ENCODE data around the gene LGMN.
"Not testable (repeated sequence)": the region's sequence is repeated elsewhere in the genome, so short reads cannot be mapped to it uniquely, and the experiment has no call there.

LGMN gene

DNA sequence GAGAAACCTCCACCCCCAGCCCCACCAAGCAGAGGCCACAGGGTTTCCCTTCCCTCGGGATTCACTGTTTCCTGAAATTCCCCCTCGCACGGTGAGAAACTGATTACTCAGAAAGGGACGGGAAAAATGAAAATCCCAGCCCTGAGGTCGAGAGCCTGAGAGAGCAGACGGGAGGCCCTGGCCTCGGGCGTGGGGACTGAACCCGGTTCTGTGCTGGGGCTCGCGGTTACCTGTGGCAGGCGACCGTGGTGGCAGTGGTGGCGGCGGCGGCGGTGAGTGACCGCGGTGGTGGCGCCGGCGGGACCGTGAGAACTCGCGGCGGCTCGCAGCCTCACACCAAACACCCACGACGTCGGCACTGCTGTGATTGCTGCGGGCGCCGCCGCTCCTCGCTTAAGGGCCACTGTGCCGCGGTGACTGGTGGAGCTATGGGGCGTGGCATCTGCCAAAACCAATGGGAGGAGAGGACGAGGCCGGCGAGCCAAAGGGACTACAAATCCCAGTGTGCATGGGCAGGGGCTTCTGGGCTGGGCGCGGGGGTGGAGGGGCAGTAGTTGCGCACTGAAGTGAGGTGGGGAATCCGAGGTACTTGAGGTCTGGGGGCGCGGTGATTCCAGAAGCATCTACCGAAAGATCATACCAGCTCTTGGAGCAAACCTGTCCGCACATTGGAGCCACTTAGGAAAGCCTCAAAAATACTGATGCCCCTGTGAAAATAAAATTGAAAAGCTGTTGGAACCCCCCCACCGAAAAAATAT, at the start of gene LGMN:
TSS of gene LGMN (minus strand) at position 369 of the 758 bp plus-strand sequence. CDS start 15,841 bp downstream, outside the sequence.
- peak; percentile 98 for DNase-seq (ENCODE audit: low spot score)

DNA sequence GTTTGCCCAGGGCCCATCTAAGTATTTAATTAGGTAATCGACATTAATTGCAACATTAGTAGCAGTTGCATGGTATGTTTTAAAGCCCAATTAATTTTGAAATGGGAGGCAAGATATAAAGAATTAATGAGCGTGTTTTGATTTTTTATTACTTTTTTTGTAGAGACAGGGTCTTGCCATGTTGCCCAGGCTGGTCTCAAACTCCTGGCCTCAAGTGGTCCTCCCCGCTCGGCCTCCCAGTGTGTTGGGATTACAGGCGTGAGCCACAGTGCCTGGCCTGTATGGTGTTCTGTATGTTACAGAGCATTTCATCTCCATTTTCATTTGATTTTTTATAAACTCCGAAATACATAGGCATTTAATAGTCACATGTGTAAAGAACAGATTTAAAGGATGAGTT, 46.5 kb upstream of the LGMN start:
- DNase-seq (ENCODE audit: low spot score): no peak

- DNase-seq (ENCODE audit: low spot score): no peak
Measured at GRCh38 chr14:92794547-92794941, 46.1 kb upstream of the LGMN start.

- peak; percentile 98 for DNase-seq (ENCODE audit: low spot score)
Measured at GRCh38 chr14:92793709-92794546, 45.5 kb upstream of the LGMN start, which contains the start of gene GOLGA5. Gene GOLGA5, plus strand, starts transcription at chr14:92794305. Its CDS starts 3,133 bp downstream, at chr14:92797438.

GRCh38 chr14:92792885-92793284, 44.5 kb upstream of the LGMN start:
- DNase-seq (ENCODE audit: low spot score): no peak

DNA sequence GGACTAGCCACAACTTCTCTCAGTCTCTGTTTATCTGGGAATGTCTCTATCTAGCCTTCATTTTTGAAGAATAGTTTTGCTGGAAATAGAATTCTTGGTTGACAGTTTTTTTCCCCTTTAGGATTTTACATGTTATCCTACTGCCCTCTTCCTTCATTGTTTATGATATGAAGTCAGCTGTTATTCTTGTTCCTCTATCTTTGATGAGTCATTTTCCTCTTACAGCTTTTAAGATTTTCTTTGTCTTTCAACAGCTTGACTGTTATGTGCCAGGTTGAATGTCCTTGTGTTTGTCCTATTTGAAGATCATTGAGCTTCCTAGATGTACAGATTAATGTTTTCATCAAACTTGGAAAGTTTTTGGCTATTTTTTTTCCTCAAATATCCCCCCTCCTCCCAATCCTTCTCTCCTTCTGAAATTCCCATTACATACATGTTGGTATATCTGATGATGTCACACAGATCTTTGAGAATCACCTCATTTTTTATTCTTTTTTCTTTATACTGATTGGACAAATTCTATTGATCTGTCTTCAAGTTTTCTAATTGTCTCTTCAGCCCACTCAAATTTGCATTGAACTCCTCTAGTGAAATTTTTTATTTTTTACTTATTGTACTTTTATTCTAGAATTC, 41.1 kb upstream of the LGMN start:
- no peak for DNase-seq (ENCODE audit: low spot score)

DNA sequence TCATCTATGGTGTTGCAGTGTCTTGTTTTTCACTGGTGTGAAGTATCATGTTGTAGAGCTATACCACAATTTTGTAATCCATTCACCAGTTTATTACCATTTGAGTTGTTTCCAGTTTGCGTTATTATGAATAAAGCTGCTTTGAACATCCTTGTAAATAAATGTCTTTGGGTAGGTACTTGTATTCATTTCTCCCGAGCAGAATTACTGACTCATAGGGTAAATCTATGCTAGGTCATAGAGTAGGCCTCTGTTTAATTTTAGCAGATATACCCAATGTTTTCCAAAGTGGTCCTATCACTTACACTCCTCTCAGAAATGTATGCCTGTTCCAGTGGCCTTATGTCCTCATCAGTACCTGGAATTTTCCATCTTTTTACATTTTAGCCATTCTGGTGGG, 39.1 kb upstream of the LGMN start:
- no peak for DNase-seq (ENCODE audit: low spot score)

DNA sequence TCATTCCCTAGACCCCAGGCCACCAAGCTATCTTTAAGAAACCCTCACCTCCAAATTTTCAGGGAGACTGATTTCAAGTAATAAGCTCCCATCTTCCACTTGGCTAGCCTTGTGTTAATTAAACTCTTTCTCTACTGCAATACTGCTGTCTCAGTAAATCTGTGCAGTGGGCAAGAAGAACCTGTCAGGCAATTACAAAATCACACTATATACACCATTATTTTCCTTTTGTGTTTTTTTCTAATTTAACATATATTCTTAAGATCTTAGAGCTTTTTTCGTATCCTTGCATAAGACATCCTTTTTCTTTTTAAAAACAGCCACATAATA, 38.0 kb upstream of the LGMN start:
- no peak for DNase-seq (ENCODE audit: low spot score)

DNA sequence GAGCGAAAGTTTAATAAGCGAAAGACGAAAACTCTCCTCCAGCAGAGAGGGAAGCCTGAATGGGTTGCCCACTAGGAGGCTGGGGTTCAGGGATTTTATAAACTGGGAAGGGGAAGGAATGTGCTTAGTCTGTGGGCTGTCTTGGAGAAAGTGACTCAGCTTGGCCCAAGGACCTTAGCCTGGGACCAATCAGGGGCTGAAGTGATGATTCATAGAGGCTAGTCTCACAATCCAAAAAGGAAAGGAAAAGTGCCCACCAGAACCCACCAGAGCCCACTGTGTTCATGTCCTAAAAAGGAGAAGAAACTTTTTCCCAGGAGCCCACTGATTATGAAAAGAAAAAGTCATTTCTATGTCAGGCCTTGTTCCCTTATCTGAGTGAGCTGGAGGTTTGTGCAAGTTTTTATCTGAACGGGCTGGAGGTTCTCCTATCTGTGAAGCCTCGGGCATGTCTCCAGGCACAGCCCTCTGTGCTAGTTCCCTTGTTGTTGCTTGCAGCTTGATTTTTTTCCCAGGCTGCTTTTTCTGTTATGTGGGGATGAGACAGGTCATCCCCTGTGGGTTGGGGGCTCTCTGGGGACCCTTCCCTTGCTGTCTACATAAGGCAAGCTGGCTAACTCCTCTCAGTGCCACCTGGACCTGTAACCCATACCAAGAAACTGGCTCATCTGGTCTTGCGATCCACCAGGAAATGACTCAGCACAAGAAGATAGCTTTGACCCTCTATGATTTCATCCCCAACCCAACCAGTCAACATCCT, 37.4 kb upstream of the LGMN start:
- no peak for DNase-seq (ENCODE audit: low spot score)

DNA sequence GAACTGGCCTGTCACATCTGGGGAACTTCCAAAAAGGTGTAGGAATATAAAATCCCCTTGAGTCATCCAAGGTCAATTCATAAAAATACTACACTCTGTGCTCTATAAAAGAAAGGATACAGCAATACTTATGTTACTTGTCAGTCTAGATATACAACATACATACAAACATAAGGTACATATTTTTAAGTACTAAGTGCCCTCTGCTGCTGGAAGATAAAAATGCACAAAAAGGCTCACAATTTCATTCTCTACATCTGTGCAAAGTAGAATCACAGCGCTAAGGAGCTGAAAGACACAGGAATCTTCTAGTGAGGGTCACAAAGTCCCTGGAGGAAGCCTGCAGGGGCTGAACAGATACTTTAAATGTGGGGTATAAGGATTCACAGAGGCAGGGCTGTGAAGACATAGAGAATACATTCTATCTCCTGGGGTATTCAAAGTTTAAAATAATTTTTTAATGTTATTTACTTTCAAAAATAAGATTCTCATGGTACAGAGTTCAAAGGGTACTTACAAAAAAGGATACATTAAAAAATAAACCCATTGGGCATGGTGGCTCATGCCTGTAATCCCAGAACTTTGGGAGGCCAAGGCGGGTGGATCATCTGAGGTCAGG, 35.5 kb upstream of the LGMN start:
- peak; percentile 51 for DNase-seq (ENCODE audit: low spot score)

DNA sequence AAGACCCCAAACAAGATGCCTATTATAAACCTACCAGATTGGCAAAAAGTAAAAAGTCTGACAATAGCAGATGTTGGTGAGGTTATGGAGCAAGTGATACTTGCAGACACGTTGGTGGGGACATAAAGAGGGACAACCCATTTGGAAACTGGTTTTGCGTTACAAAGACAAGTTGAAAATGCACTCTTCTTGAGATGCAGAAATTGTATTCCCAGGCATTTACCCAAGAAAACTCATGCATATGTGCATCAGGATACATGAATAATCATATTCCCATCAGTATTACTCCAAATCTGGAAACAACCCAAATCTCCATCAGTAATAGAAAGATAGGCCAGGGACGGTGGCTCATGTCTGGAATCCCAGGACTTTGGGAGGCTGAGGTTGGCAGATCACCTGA, 32.9 kb upstream of the LGMN start:
- DNase-seq (ENCODE audit: low spot score): no peak

DNA sequence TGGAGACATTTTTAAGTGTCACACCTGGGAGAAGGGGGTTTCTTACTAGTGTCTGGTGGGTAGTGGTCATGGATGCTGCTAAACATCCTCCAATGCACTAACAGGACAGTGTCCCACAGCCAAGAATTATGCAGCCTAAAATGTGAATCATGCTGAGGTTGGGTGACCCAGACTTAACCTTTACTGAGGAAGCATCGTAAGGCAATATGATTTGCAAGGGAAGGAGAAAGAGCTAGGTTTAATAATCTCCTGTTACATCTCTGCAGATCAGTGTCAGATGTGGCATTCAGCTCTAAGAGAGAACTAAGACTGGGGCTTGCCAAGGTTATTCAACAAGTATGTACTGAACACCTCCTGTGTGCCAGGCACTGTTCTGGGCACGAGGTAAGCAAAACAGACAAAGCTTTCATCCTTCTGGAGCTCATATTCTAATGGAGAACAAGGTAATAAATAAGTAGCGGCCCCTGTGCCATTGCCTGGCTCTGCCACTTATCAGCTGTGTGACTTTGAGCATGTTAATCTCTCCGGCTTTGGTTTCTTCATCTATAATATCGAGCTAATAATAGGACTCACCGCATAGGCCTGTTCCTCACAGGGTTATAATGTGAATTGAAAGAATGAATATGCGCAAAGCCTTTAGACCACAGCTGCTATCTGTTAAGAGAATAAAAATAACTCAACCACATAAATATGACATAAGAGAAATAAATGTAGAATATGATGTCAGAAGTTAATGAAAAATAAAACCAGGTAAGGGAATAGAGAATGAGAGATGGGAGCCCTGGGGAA, 32.2 kb upstream of the LGMN start:
- no peak for DNase-seq (ENCODE audit: low spot score)

- not testable (repeated sequence) for DNase-seq (ENCODE audit: low spot score)
Measured at GRCh38 chr14:92778868-92779565, 30.6 kb upstream of the LGMN start.

- not testable (repeated sequence) for DNase-seq (ENCODE audit: low spot score)
Measured at GRCh38 chr14:92775292-92775691, 26.9 kb upstream of the LGMN start.

- no peak for DNase-seq (ENCODE audit: low spot score)
Measured at GRCh38 chr14:92774572-92774971, 26.1 kb upstream of the LGMN start.

DNA sequence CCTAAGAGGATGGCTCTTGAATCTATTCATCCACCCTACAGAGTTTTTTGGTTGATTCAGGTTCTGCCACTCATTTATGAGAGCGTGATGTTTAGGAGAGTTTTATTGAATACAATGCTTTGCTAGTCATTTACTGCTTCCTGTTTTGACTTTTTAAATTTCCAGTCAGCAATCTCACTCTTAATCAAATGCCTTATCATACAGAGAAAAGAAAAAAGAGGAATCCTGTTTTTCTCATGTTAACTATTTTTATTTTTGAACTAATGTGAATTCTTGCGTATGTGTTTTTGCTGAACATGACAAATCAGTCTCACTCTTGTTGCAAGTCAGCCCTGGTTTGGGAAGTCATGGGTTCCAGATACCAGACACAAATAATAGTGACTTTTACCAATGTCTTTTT, 22.1 kb upstream of the LGMN start:
- no peak for DNase-seq (ENCODE audit: low spot score)

DNA sequence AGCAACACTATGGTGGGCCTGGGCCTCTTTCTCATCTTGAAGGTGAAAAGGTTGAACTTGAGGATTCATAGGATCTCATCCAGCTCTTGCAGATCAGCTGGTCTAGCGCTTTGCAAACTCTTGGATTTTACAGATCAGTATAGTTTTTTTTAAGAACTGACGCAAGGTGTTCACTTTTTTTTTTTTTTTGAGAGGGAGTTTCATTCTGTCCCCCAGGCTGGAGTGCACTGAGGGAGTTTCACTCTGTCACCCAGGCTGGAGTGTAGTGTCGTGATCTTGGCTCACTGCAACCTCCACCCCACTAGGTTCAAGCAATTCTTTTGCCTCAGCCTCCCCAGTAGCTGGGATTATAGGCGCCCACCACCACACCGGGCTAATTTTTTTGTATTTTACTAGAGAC, 20.4 kb upstream of the LGMN start:
- no peak for DNase-seq (ENCODE audit: low spot score)

DNA sequence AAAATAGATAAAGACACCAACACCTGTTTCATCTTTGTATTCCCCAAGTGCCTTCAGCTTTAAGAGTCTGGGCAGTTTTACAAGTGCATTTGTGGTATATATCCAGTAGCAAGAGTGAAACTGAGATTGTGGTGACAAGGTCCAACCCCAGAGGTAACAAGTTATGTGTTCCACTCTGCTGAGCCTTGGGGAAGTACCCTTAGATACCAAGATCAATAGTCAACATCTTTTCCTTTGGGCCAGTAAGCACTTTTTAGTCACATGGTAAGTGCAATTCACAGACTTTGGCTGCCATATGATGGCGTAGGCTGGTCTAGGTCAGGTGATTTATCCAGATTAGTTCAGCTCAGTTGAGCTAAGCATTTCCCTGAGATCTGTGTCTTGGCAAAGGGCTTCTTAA, 19.8 kb upstream of the LGMN start:
- DNase-seq (ENCODE audit: low spot score): not testable (repeated sequence)

DNA sequence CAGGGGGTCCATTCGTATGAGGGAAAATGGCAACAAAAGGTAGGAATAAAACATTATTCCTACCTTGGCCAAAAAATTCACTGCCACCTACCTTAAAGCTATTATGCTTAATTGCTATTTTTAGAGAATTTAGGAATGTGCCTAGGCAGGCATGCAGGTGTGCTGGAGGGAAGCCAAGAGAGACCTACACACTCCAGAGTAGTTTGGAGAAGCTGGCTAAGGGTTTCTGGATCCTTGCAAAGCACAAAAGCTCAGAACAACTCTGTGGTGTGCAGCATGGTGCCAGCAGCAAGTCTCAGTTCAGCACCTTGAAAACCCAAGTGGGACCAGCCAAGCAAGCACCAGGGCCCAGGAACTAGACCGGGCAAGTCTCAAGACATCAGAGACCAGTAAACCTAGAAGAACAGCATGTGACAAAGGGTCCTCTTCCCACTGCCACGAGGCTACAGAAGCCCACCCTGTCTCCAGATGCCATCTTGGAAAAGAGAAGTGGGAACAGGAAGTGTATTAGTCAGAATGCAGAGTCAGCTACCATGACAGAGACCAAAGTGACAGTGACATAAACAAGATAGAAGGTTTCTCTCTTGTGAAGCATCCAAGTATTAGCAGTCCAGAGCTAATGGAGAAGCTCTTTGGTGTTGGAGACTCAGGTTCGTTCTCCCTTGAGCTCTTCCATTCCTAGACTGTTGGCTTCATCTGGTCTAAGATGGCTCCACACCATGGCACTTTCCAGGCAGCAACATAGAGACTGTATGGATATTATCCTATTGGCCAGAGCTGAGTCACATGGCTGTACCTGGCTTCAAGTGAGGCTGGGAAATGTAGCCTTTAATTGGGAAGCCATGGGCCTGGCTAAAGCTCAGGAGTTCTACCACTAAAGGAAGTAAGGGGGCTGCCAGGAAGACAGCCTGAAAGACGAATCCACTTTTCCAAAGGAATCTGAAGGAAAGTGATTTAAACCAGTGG, 15.5 kb upstream of the LGMN start:
- DNase-seq (ENCODE audit: low spot score): not testable (repeated sequence)

Data from globus pallidus (tissue), 1 donor.